ENCODE data around the gene NCKAP5.
"Not testable (repeated sequence)": the region's sequence is repeated elsewhere in the genome, so short reads cannot be mapped to it uniquely, and the experiment has no call there.

Gene NCKAP5

GRCh38 chr2:133492719-133493380, 75.4 kb downstream of the NCKAP5 start:
- DNase-seq = no peak

- DNase-seq = no peak
Observed at GRCh38 chr2:133490411-133490980, 77.8 kb downstream of the NCKAP5 start.

GRCh38 chr2:133489641-133490410, 78.4 kb downstream of the NCKAP5 start:
- DNase-seq = no peak

GRCh38 chr2:133489146-133489545, 79.1 kb downstream of the NCKAP5 start:
- DNase-seq = no peak

GRCh38 chr2:133486771-133487191, 81.5 kb downstream of the NCKAP5 start:
- DNase-seq = no peak

GRCh38 chr2:133485868-133486267, 82.4 kb downstream of the NCKAP5 start:
- no peak for DNase-seq

GRCh38 chr2:133484784-133485183, 83.5 kb downstream of the NCKAP5 start:
- DNase-seq = no peak

GRCh38 chr2:133484106-133484505, 84.2 kb downstream of the NCKAP5 start:
- DNase-seq = no peak

- no peak for DNase-seq
Observed at GRCh38 chr2:133483181-133483580, 85.1 kb downstream of the NCKAP5 start.

GRCh38 chr2:133480707-133481429, 87.4 kb downstream of the NCKAP5 start:
- no peak for DNase-seq

GRCh38 chr2:133477616-133477990, 90.7 kb downstream of the NCKAP5 start:
- no peak for DNase-seq

- no peak for DNase-seq
Observed at GRCh38 chr2:133476931-133477615, 91.2 kb downstream of the NCKAP5 start.

- DNase-seq = no peak
Observed at GRCh38 chr2:133476286-133476685, 92.0 kb downstream of the NCKAP5 start.

- no peak for DNase-seq
Observed at GRCh38 chr2:133475610-133476009, 92.7 kb downstream of the NCKAP5 start.

GRCh38 chr2:133470446-133470845, 97.8 kb downstream of the NCKAP5 start:
- not testable (repeated sequence) for DNase-seq

GRCh38 chr2:133462811-133463210, 105.5 kb downstream of the NCKAP5 start:
- DNase-seq = no peak

GRCh38 chr2:133461484-133461883, 106.8 kb downstream of the NCKAP5 start:
- no peak for DNase-seq

GRCh38 chr2:133459590-133459989, 108.7 kb downstream of the NCKAP5 start:
- DNase-seq = no peak

GRCh38 chr2:133458280-133458679, 110.0 kb downstream of the NCKAP5 start:
- no peak for DNase-seq

- DNase-seq = no peak
Observed at GRCh38 chr2:133457861-133458260, 110.4 kb downstream of the NCKAP5 start.

- DNase-seq = no peak
Observed at GRCh38 chr2:133456971-133457370, 111.3 kb downstream of the NCKAP5 start.

GRCh38 chr2:133456156-133456555, 112.1 kb downstream of the NCKAP5 start:
- DNase-seq = no peak

GRCh38 chr2:133453032-133453431, 115.2 kb downstream of the NCKAP5 start:
- no peak for DNase-seq
